Type B pancreatic cell (in vitro differentiated cells): ENCODE measurements around the gene FOSL1. TPM values are rescaled to one million over a fixed set of nuclear protein-coding genes. Genes with fewer than 3 reads are reported as not detected.
"Not testable (repeated sequence)": the region's sequence is repeated elsewhere in the genome, so short reads cannot be mapped to it uniquely, and the experiment has no call there.

Experiments
- DNase-seq: peaks from one replicate; pipeline ENCODE4 v3.0.0; 2021; ENCODE audit warnings: mixed read lengths; ENCODE audit not compliant: unreplicated experiment; ENCODE audit errors: extremely low spot score
- H3K27ac Mint-ChIP-seq: 2 replicates; pipeline ENCODE4 v1.8.0; 2021; ENCODE audit warnings: mild to moderate bottlenecking, mixed read lengths
- H3K27me3 Mint-ChIP-seq: 2 replicates; pipeline ENCODE4 v1.8.0; 2021; ENCODE audit warnings: mixed read lengths
- H3K36me3 Mint-ChIP-seq: 2 replicates; pipeline ENCODE4 v1.8.0; 2021; ENCODE audit warnings: mixed read lengths
- H3K4me1 Mint-ChIP-seq: one replicate; pipeline ENCODE4 v1.8.0; 2021; ENCODE audit warnings: mixed read lengths; ENCODE audit not compliant: unreplicated experiment
- H3K4me3 Mint-ChIP-seq: 2 replicates; pipeline ENCODE4 v1.8.0; 2021; ENCODE audit warnings: mild to moderate bottlenecking, mixed read lengths
- H3K9me3 Mint-ChIP-seq: 2 replicates; pipeline ENCODE4 v1.8.0; 2021; ENCODE audit warnings: mixed read lengths
- total RNA-seq: library from RNA; stranded (reverse); gene quantifications from 2 replicates; pipeline ENCODE4 v1.2.1, GENCODE V29; 2021; ENCODE audit warnings: low replicate concordance
- TF ChIP-seq, protein P1 (sequence below): fragments of 200-600 bp; sonication (generic); conservative IDR thresholded peaks from 2 replicates; pipeline ENCODE4 v1.5.0; 2021; ENCODE audit warnings: antibody characterized with exemption, mild to moderate bottlenecking

Gene FOSL1
- total RNA-seq, 1 donor from 2014 or later, result 2.1 TPM

DNA sequence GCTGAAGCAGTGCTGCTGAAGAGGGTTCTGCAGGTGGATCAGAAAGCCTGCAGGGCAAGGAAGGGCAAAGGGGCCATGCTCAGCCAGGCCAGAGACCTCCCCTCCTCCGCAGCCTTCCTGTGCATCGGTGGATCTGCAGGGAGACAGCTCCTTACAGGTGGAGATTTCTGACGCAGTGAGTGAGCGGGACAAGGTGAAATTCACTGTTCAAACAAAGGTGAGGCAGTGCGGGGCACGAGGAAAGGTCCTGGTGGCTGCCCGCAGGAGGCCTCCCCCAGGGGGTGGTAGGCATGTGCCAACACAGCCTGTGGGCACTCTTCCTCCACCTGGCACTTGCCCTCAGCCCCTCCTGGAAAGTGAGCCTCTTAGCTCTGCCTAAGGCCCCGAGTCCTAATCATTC lies 50.8 kb downstream of the FOSL1 start:
- no peak for DNase-seq
- Mint-ChIP-seq H3K4me1 (peaks cover 5% of the 10 kb centered on the region), H3K9me3 (no peaks in the 10 kb centered on the region)

GRCh38 chr11:65848693-65849092 lies 51.5 kb downstream of the FOSL1 start:
- H3K27me3 Mint-ChIP-seq, H3K9me3 Mint-ChIP-seq, H3K4me1 Mint-ChIP-seq, H3K4me3 Mint-ChIP-seq, DNase-seq: not testable (repeated sequence)
- peak overlapping the region; percentile 50 for H3K27ac Mint-ChIP-seq
- H3K36me3 Mint-ChIP-seq, result peaks cover 15% of the 10 kb centered on the region

More for the DNA sequence above, 50.8 kb downstream of the FOSL1 start:
- Mint-ChIP-seq H3K36me3 (peaks cover 22% of the 10 kb centered on the region), H3K27ac (peak overlapping the region; percentile 61), H3K27me3 (peaks cover 6% of the 10 kb centered on the region), H3K4me3 (no peak overlapping the region)
- TF ChIP-seq, protein P1, sequence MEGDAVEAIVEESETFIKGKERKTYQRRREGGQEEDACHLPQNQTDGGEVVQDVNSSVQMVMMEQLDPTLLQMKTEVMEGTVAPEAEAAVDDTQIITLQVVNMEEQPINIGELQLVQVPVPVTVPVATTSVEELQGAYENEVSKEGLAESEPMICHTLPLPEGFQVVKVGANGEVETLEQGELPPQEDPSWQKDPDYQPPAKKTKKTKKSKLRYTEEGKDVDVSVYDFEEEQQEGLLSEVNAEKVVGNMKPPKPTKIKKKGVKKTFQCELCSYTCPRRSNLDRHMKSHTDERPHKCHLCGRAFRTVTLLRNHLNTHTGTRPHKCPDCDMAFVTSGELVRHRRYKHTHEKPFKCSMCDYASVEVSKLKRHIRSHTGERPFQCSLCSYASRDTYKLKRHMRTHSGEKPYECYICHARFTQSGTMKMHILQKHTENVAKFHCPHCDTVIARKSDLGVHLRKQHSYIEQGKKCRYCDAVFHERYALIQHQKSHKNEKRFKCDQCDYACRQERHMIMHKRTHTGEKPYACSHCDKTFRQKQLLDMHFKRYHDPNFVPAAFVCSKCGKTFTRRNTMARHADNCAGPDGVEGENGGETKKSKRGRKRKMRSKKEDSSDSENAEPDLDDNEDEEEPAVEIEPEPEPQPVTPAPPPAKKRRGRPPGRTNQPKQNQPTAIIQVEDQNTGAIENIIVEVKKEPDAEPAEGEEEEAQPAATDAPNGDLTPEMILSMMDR, result no peak

DNA sequence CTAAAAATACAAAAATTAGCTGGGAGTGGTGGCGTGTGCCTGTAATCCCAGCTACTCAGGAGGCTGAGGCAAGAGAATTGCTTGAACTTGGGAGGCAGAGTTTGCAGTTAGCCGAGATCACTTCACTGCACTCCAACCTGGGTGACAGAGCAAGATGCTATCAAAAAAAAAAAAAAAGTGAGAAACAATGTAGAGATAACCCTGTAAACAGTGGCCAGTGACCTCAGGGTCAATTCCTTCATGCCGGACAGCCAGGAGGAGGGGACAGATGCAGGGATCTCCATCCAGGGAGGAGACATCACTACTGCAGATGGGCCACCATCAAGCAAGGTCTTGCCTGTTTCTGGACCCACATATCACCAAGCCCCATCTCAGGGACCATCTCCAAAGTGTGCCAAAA lies 52.4 kb downstream of the FOSL1 start:
- no peak overlapping the region for H3K4me3 Mint-ChIP-seq
- H3K36me3 Mint-ChIP-seq, result peaks cover 10% of the 10 kb centered on the region
- H3K27ac Mint-ChIP-seq, result peak overlapping the region; percentile 50
- no peaks in the 10 kb centered on the region for H3K9me3 Mint-ChIP-seq
- peaks cover 10% of the 10 kb centered on the region for H3K4me1 Mint-ChIP-seq
- DNase-seq, result no peak
- peaks cover 6% of the 10 kb centered on the region for H3K27me3 Mint-ChIP-seq
- TF ChIP-seq, protein P1, result no peak

DNA sequence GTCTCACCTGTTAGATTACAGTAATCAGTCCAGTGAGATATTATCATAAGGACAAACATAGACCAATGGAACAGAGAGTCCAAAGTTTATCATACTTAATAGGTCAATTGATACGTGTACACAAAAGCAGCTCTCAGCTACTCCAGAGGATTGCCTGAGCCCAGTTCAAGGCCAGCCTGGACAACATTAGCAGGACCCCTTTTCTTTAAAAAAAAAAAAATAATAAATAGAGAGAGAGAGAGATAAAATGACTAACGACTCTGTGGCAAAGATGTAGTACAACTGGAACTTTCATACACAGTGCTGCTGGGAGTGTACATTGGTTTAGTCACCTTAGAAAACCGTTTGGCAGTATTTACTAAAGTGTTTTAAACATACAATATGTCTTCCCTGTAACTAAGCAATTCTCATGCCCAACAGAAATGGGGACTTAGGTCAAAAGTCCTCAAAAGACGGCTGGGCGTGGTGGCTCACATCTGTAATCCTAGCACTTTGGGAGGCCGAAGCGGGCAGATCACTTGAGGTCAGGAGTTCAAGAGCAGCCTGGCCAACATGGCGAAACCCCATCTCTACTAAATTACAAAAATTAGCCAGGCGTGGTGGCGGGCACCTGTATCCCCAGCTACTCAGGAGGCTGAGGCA lies 55.8 kb downstream of the FOSL1 start:
- Mint-ChIP-seq H3K9me3 (no peaks in the 10 kb centered on the region), H3K36me3 (no peaks in the 10 kb centered on the region), H3K27me3 (peaks cover 3% of the 10 kb centered on the region), H3K4me1 (peaks cover 6% of the 10 kb centered on the region), H3K4me3 (peak overlapping the region; percentile 62), H3K27ac (peak overlapping the region; percentile 91)
- no peak for DNase-seq
- TF ChIP-seq, protein P1, result no peak

DNA sequence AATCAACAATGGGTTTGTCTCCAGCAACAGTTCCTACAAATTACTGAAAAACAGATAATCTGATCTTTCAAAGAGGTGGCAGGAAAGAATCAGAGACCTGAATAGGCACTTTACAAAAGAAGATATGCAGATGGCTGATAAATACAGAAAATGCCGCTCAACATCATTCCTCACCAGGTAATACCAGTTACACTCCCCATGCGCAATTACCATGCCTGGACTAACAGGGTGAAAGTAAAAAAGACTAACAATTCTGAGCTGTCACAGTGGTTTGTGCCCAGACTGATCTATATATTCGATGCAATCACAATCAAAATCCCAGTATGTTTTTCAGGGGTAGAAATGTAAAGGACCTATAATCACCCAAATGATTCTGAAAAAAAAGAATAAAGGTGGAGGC lies 56.4 kb downstream of the FOSL1 start:
- peak overlapping the region; percentile 91 for H3K27ac Mint-ChIP-seq

GRCh38 chr11:65842144-65842543 lies 58.0 kb downstream of the FOSL1 start:
- H3K36me3 Mint-ChIP-seq, result no peaks in the 10 kb centered on the region
- peak overlapping the region; percentile 53 for H3K27ac Mint-ChIP-seq
- DNase-seq, result no peak
- no peaks in the 10 kb centered on the region for H3K27me3 Mint-ChIP-seq
- TF ChIP-seq, protein P1, result no peak
- H3K4me3 Mint-ChIP-seq, result no peak overlapping the region
- H3K9me3 Mint-ChIP-seq, result no peaks in the 10 kb centered on the region
- peaks cover 6% of the 10 kb centered on the region for H3K4me1 Mint-ChIP-seq

More for the DNA sequence above, 56.4 kb downstream of the FOSL1 start:
- H3K36me3 Mint-ChIP-seq, result no peaks in the 10 kb centered on the region
- H3K4me3 Mint-ChIP-seq, result peak overlapping the region; percentile 52
- TF ChIP-seq, protein P1, result no peak
- peaks cover 3% of the 10 kb centered on the region for H3K27me3 Mint-ChIP-seq
- no peak for DNase-seq
- peaks cover 6% of the 10 kb centered on the region for H3K4me1 Mint-ChIP-seq
- H3K9me3 Mint-ChIP-seq, result no peaks in the 10 kb centered on the region

Other genes starting within 250 kb of the FOSL1 start
- 64.8 and 80.0 TPM in 2 replicates for gene RELA, start 237.5 kb downstream of the FOSL1 start, total RNA-seq
- gene KAT5, start 188.1 kb downstream of the FOSL1 start, total RNA-seq, result 61.7 and 77.6 TPM in 2 replicates
- gene RNASEH2C, start 179.6 kb downstream of the FOSL1 start, total RNA-seq, result 51.7 and 69.4 TPM in 2 replicates
- 16.6 and 38.9 TPM in 2 replicates for gene AP5B1, start 119.4 kb downstream of the FOSL1 start, total RNA-seq
- gene OVOL1, start 113.3 kb downstream of the FOSL1 start, total RNA-seq, result 7.7 and 39.8 TPM in 2 replicates
- 0.76 and 4.2 TPM in 2 replicates for gene SNX32, start 66.4 kb downstream of the FOSL1 start, total RNA-seq
- 947 and 981 TPM in 2 replicates for gene CFL1, start 42.2 kb downstream of the FOSL1 start, total RNA-seq
- 67.9 and 72.4 TPM in 2 replicates for gene MUS81, start 40.0 kb downstream of the FOSL1 start, total RNA-seq
- gene EFEMP2, start 27.6 kb downstream of the FOSL1 start, total RNA-seq, result 5.5 and 24.5 TPM in 2 replicates
- gene CTSW, start 20.6 kb downstream of the FOSL1 start, total RNA-seq, result not detected in 2 replicates
- 50.9 and 74.7 TPM in 2 replicates for gene FIBP, start 11.9 kb downstream of the FOSL1 start, total RNA-seq
- 8.2 and 14.3 TPM in 2 replicates for gene CCDC85B, start 9.7 kb downstream of the FOSL1 start, total RNA-seq
- 27.9 and 31.2 TPM in 2 replicates for gene C11orf68, start 18.7 kb upstream of the FOSL1 start, total RNA-seq
- gene DRAP1, start 19.0 kb upstream of the FOSL1 start, total RNA-seq, result 49.3 and 66.1 TPM in 2 replicates
- 0.68 TPM in 1 of 2 replicates, not detected in the other for gene TSGA10IP, start 45.1 kb upstream of the FOSL1 start, total RNA-seq
- 38.9 and 46.0 TPM in 2 replicates for gene SART1, start 61.3 kb upstream of the FOSL1 start, total RNA-seq
- 38.4 and 44.8 TPM in 2 replicates for gene EIF1AD, start 101.8 kb upstream of the FOSL1 start, total RNA-seq
- gene BANF1, start 102.1 kb upstream of the FOSL1 start, total RNA-seq, result 164 and 266 TPM in 2 replicates
- 5.7 TPM in 1 of 2 replicates, not detected in the other for gene CST6, start 111.6 kb upstream of the FOSL1 start, total RNA-seq
- gene CATSPER1, start 126.1 kb upstream of the FOSL1 start, total RNA-seq, result not detected in 2 replicates
- gene GAL3ST3, start 148.8 kb upstream of the FOSL1 start, total RNA-seq, result 3.7 TPM in 1 of 2 replicates, not detected in the other
- gene SF3B2, start 152.0 kb upstream of the FOSL1 start, total RNA-seq, result 192 and 210 TPM in 2 replicates
- 44.1 and 49.9 TPM in 2 replicates for gene PACS1, start 169.9 kb upstream of the FOSL1 start, total RNA-seq